GM12865 (cell line): ENCODE data around the gene HGD.

Experiments used
- DNase-seq: peaks from one replicate; pipeline ENCODE4 v3.0.0; 2010; ENCODE audit warnings: low read depth
- H3K4me3 ChIP-seq: 2 replicates; pipeline ENCODE4 v1.5.1; 2011; ENCODE audit warnings: mild to moderate bottlenecking, low read depth, low read length, control low read depth
- TF ChIP-seq, protein P1 (sequence below): IDR thresholded peaks from 2 replicates; pipeline ENCODE4 v1.5.1; 2011; ENCODE audit warnings: low read length, control low read depth, low read depth, inconsistent platforms; ENCODE audit not compliant: insufficient read depth; ENCODE audit errors: missing control alignments

HGD gene

DNA sequence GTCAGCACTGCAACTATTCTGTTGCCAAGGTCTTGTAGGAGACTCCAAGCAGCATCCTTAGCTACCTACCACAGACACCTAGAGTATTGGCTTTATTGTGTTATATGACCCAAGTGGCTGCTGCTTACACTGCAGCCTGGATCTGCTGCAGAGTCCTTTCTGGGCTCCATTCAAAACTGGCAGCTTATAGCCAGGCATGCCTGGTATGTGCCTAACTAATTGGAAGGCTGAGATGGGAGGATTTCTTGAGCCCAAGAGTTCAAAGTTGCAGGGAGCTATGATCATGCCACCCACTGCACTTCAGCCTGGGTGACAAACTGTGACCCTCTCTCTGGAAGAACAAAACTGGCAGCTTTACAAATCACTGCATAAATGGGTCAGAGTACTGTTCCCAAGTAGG, 77.3 kb downstream of the HGD start:
- no peak for DNase-seq
- H3K4me3 ChIP-seq = no peak overlapping the region
- TF ChIP-seq, protein P1, sequence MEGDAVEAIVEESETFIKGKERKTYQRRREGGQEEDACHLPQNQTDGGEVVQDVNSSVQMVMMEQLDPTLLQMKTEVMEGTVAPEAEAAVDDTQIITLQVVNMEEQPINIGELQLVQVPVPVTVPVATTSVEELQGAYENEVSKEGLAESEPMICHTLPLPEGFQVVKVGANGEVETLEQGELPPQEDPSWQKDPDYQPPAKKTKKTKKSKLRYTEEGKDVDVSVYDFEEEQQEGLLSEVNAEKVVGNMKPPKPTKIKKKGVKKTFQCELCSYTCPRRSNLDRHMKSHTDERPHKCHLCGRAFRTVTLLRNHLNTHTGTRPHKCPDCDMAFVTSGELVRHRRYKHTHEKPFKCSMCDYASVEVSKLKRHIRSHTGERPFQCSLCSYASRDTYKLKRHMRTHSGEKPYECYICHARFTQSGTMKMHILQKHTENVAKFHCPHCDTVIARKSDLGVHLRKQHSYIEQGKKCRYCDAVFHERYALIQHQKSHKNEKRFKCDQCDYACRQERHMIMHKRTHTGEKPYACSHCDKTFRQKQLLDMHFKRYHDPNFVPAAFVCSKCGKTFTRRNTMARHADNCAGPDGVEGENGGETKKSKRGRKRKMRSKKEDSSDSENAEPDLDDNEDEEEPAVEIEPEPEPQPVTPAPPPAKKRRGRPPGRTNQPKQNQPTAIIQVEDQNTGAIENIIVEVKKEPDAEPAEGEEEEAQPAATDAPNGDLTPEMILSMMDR = no peak

DNA sequence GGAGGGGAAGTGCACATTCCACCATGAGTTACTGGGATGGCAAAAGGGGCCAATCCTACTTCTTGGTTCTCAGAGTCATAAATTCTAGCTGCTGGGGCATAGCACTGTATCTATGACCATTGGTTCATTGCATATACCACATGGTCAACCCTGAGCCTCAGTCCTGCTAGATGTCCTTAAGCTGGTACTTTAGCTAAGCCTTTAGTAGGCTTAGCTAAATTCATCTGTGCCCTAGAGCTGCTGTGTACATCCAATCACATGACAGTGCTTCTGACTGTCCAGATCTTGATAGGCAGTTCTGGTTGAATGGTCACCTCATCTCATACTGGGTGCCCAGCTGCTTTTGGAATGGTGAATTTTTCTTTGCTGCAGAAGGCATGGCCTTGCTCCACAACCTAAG, 77.7 kb downstream of the HGD start:
- TF ChIP-seq, protein P1 = no peak
- DNase-seq = no peak
- no peak overlapping the region for H3K4me3 ChIP-seq

DNA sequence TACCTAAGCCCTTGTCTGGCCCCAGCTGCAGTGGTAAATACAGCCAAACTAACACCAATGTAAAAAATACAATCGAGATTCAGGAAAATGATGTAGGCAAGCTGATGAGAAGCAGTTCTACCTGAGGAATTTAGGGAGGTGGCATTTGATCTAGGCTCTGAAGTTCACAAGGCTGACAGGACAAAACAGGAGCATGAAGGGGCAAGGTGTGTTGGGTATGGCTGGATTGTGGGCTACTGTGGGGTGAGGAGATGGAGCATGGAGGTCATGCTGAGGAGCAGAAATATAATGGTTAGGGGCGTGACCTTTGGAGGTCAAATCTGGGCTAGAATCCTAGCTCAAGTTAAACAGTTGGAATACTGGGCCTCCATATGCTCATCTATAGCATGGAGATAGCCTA, 79.4 kb downstream of the HGD start:
- no peak overlapping the region for H3K4me3 ChIP-seq
- DNase-seq = no peak
- TF ChIP-seq, protein P1 = no peak

DNA sequence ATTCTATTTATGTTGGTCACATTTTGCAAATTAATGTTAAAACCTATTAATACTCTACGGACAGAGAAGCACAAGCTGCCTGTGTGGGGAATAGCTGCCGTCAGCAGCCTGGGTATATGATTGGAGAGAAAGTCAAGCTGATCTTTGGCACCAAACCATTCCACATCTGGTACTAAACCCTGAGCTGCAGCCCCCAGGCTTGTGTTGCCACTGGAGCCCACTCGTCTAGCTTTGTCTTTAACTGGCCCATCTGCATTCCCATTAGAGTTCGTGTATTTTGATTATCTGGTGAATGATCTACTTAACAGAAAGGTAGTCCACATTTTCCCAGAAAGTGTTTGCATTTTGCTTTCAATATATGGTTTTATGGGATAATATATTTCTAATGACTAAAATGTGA, 80.5 kb downstream of the HGD start:
- no peak overlapping the region for H3K4me3 ChIP-seq
- TF ChIP-seq, protein P1 = no peak
- DNase-seq = no peak

DNA sequence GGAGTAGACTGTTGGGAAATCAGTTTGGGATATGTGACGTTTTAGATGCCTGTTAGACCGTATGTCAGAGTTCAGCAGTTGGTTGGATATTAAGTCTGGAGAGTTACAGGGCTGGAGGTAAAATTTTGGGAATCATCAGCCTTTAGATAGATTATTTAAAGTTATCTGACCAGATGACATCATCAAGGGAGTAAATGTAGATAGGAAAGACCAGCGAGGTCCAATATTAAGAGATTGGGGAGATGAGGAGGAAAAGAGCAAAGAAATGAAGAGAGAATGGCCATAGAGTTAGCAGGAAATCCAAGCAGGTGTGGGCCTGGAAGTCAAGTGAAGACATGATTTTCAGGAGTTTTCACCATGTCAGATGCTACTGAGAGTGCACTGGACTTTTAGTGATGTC, 82.8 kb downstream of the HGD start:
- no peak for DNase-seq
- TF ChIP-seq, protein P1 = no peak
- no peak overlapping the region for H3K4me3 ChIP-seq

DNA sequence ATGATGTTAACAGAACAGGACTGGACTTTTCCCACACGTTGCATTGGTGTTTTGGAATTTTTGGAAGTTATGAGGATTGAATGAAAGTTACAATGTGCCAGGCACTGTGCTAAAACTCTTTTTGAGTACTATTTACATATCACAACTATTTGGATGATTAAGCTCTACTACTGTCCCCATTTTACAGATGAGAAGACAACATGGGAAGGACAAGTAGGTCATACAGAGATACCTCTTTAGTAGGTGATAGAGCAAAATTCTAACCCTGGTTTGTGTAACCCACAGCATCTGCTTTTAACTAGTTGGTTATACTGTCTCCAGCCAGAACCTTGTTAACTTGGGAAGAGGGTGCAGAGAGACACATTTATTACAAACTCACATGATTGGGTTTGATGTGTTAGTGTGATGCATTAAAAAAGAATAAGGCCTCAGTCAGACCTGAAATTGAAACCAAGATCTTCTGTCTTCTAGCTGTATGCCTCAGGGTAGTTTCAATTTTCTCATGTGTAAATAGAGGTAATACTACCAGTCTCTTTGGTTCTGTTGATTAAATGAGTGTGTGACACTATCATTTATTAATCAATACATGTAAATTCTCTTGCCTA, 84.5 kb downstream of the HGD start:
- DNase-seq = peak; percentile 60
- peak overlapping the region; percentile 92 for H3K4me3 ChIP-seq
- TF ChIP-seq, protein P1 = no peak

DNA sequence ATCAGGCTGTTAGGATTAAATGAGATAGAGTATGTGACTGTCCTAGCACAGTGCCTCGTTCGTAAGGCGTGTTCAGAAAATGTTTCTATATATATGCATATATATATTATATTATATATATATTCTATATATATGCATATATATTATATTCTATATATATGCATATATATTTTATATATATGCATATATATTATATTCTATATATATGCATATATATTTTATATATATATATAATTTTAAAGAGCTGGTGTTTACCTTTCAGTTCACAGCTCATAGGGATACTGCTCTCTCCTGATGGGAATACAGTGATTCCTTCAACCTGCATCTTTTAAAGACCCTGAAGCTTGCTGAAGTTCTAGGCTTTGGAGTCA, 85.2 kb downstream of the HGD start:
- DNase-seq = no peak
- TF ChIP-seq, protein P1 = no peak
- H3K4me3 ChIP-seq = peak overlapping the region; percentile 92
